AG09319 (cell line): ENCODE data around the gene DESI1.
"Not testable (repeated sequence)": the region's sequence is repeated elsewhere in the genome, so short reads cannot be mapped to it uniquely, and the experiment has no call there.

ENCODE experiments used
- DNase-seq: peaks from one replicate; pipeline ENCODE4 v3.0.0-alpha.2; 2010; ENCODE audit warnings: low read depth; ENCODE audit errors: extremely low read depth
- TF ChIP-seq, protein P1 (sequence below): IDR thresholded peaks from 2 replicates; pipeline ENCODE4 v1.5.1; 2011; ENCODE audit warnings: low read depth, mild to moderate bottlenecking, inconsistent platforms, low read length, moderate library complexity

The DESI1 gene

DNA sequence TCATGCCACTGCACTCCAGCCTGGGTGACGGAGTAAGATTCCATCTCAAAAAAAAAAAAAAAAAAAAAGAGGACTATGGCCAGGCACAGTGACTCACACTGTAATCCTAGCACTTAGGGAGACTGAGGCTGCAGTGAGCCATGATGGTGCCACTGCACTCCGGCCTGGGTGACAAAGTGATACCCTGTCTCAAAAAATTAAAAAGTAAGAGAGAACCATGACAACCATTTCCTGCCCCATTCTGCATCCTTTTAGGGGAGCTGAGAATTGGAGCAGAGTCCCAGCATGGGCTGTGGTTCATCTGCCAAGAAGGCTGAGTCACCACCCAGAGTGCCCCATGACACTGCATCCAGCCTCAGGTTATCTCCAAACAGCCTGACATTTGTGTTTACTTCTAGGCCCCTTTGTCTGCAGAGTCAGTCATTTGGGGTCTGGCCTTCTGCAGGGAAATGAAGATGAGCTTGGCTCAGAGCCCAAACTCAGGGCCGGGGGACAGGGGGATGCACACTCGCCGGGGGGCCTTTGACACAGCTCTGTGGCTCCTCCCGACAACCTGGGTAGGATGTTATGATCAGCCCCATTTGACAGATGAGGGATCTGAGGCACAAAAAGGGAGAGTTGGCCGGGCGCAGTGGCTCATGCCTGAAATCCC is 55.3 kb downstream of the DESI1 start:
- peak; percentile 39 for DNase-seq
- TF ChIP-seq, protein P1, sequence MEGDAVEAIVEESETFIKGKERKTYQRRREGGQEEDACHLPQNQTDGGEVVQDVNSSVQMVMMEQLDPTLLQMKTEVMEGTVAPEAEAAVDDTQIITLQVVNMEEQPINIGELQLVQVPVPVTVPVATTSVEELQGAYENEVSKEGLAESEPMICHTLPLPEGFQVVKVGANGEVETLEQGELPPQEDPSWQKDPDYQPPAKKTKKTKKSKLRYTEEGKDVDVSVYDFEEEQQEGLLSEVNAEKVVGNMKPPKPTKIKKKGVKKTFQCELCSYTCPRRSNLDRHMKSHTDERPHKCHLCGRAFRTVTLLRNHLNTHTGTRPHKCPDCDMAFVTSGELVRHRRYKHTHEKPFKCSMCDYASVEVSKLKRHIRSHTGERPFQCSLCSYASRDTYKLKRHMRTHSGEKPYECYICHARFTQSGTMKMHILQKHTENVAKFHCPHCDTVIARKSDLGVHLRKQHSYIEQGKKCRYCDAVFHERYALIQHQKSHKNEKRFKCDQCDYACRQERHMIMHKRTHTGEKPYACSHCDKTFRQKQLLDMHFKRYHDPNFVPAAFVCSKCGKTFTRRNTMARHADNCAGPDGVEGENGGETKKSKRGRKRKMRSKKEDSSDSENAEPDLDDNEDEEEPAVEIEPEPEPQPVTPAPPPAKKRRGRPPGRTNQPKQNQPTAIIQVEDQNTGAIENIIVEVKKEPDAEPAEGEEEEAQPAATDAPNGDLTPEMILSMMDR, result no peak

DNA sequence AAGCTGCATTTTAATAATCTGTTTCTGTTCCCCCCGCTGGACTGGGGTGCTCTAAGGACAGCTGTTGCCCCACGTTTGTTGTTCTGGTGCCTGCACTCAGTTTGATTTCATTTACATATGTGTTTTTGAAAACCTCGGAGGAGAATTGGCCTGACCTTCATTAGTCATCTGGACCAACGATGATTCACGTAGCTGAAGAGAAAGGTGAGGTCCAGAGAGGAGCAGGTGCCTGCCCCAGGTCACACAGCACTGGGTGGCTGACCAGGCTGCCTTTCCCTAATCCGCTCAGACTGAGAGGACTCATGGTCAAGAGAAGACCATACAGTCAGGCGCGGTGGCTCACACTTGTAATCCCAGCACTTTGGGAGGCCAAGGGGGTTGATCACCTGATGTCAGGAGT is 56.3 kb downstream of the DESI1 start:
- no peak for DNase-seq
- TF ChIP-seq, protein P1, result no peak

- TF ChIP-seq, protein P1, result no peak
- DNase-seq, result no peak
These were observed 57.7 kb downstream of the DESI1 start for GRCh38 chr22:41563051-41563711.

GRCh38 chr22:41562461-41562860 is 58.4 kb downstream of the DESI1 start:
- DNase-seq, result no peak
- TF ChIP-seq, protein P1, result no peak

DNA sequence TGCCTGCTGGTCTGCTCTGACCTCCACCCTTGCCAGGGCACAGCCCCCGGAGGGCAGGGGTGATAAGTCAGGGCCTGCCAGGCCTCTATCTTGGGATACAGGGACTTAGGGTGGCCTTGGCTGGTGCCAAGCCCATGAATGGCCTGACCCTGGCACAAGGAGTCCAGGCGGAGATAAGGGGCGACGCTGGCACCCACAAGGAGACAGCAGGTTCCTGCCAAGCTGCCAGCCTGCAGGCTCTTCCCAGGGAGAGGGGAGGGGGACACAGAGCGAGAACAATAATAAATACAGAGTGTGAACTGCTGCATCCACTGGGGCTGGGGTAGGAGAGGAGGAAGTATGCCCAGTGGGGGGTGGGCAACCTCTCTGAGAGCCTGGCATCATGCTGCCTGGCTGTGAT is 59.1 kb downstream of the DESI1 start:
- TF ChIP-seq, protein P1, result no peak
- no peak for DNase-seq

GRCh38 chr22:41561335-41561734 is 59.5 kb downstream of the DESI1 start:
- TF ChIP-seq, protein P1, result no peak
- DNase-seq, result no peak

DNA sequence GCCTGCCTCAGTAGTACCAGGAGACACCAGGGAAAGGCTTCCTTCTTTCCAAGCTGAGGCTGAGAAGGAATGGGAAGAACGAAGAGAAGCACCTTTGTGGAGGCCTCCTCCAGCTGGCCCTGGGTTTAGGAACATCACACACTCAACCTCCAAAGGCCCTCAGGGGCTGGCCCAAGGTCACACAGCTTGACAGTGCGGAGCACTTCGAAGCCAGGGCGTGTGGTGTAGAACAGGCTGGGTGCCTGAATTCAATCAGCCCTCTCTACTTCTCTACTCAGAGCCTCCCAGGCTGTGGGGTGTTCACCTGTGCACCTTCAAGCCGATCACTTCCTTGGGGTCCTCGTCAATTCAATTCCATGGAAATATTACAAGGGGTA is 60.8 kb downstream of the DESI1 start:
- TF ChIP-seq, protein P1, result no peak
- DNase-seq, result no peak

GRCh38 chr22:41558241-41558630 is 62.6 kb downstream of the DESI1 start:
- not testable (repeated sequence) for DNase-seq
